GM21737 (cell line): Measurements from ENCODE around the gene SEC14L1.
"Not testable (repeated sequence)": the region's sequence is repeated elsewhere in the genome, so short reads cannot be mapped to it uniquely, and the experiment has no call there.

Experiments
- ATAC-seq: cut with Tn5 transposase; IDR thresholded peaks from one replicate; pipeline ENCODE4 v1.9.1; 2021; ENCODE audit warnings: mild to moderate bottlenecking, moderate library complexity; ENCODE audit not compliant: unreplicated experiment

SEC14L1 gene

GRCh38 chr17:77140878-77141767 is at the start of gene SEC14L1:
Gene SEC14L1 (plus strand): TSS chr17:77140969. CDS start chr17:77143597, 2,628 bp downstream.
- ATAC-seq: no peak

DNA sequence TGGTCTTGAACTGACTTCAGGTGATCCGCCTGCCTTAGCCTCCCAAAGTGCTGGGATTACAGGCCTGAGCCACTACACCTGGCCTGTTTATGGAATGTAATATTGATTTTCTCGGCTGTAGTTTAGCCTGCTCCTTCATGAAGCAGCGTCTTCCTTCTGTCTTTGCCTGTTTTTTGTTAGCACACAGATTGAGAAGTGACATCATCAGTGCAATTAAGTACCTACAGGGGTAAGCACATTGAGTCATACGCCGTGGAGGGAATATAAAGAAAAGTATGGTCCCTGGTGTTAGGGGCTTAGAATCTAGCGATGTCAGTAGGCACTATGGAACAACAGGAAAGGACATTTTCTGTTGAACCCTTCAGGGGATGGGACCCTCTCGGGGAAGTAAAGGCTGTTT is 48.7 kb upstream of the SEC14L1 start:
- ATAC-seq: no peak

DNA sequence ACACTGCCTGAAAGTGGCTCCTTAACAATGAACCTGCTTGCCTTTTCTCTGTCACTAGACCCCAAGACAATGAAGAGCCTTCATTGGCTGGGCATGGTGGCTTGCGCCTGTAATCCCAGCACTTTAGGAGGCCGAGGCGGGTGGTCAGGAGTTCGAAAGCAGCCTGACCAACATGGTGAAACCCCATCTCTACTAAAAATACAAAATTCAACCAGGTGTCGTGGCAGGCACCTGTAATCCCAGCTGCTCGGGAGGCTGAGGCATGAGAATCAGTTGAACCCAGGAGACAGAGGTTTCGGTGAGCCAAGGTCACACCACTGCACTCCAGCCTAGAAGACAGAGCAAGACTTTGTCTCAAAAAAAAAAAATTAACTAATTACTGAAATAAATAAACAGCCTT is 45.3 kb upstream of the SEC14L1 start:
- ATAC-seq: no peak

- no peak for ATAC-seq
These were observed 44.1 kb upstream of the SEC14L1 start for GRCh38 chr17:77096570-77097214.

DNA sequence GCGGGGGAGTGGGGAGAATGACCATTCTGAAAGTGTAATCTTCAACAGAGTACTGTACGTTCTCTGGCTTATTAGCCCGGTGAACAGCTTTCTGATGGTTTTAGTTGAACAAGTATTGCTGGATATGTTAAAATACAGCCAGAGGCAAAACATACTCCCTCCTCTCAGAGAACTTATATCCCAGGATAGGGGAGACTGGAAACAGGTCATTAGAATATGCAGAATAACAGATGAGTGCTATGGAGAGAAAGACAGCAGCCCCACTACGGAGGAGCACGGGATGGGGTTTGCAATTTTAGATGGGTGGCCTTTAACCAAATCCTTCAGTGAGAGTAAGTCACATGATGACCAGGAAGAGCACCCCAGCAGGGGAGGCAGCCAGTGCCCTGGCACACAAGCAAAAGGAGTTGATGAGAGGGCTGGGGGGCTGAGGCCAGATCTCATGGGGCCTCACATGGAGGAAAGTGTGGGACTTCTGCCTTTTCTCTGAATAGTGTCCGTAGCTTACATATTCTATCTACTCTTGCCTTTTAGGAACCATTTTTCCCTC is 43.1 kb upstream of the SEC14L1 start:
- no peak for ATAC-seq

DNA sequence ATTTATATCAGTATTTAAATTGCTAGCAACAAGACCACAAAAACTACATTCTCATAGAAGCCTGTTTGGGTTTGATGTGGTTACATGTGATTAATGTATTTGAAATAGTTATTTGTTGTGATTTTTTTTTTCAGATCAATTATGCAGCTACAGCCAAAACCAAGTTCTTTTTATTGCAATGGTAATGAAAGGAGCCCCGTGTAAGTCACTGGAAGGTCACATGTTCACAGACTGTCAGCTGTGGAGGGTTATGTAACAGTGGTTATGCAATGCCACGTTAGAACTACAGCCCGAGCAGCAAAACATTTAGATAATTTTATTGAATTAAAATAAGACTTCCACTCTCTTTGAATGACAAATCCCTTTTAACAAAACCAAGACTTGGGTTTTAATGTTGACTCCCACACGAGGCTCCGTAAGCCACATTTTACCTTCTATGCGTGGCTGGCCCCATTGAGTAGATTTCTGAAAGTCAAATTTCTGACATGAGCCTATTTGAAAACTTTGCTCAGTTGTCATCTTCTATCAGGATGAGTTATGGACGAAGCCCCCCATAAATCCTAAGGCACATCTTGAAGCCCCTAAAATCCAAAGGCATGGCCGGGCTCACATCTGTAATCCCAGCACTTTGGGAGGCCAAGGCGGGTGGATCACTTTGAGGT is 41.8 kb upstream of the SEC14L1 start:
- ATAC-seq: no peak

DNA sequence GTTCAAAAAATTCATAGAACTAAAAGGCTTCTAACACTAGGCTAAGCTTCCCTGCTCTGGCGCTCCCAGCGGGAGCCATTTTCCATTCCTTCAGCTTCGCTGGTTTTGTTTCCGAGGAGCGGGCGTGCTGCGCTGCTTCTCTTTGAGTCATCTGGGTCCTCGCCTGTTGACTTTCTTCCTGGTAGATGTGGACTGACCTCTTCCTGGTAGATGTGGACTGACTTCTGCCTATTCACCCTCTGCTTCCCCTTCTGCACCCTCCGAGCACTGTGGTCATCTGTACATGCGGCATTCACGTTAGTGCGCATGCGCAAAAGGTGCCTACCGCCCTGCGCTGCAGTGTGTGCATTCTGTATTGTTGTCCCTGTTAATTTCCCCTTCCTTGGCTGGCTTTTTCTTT is 40.8 kb upstream of the SEC14L1 start:
- ATAC-seq: no peak

GRCh38 chr17:77101521-77102410 is 39.0 kb upstream of the SEC14L1 start:
- peak; percentile 41 for ATAC-seq

DNA sequence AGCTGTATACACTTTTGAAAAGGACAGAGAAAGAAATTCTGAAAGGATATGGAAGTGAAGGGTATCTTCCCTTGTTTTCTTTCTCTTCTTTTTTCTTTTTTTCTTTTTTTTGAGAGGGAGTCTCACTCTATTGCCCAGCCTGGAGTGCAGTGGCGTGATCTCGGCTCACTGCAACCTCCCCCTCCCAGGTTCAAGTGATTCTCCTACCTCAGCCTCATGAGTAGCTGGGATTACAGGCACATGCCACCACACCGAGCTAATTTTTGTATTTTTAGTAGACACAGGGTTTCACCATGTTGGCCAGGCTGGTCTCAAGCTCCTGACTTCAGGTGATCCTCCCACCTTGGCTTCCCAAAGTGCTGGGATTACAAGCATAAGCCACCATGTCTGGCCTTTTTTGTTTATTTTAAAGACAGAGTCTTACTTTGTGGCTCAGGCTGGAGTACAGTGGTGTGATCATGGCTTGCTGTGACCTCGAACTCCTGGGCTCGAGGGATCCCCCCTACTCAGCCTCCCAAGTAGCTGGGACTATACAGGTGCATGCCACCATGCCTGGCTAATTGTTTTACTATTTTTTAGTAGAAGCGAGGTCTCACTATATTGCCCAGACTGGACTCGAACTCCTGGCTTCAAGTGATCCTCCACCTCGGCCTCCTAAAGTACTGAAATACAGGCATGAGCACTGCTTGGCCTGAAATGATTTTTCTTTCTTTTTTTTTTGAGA is 38.2 kb upstream of the SEC14L1 start:
- not testable (repeated sequence) for ATAC-seq

DNA sequence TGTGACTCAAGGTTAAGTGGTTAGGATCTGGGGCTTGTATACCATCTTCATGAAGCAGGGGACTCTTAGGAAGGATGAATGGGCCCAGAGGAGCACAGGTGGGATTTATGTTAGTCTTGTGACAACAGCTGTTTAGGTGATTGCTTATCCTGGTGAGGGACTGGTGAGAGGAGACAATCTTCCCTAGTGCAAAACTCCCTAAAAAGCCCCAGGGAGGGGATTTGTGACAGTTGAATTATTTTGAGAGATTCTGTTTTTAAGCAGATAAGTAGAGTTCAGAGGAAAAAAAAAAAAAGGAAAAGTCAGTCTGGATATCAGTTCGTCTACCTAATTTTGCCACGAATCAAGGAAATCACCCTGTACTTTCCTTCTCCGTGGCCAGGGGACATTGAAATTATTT is 35.1 kb upstream of the SEC14L1 start:
- ATAC-seq: no peak

- ATAC-seq: peak; percentile 30
These were observed 33.9 kb upstream of the SEC14L1 start for GRCh38 chr17:77106874-77107358.

GRCh38 chr17:77107506-77108433 is 33.0 kb upstream of the SEC14L1 start:
- ATAC-seq: peak; percentile 58

DNA sequence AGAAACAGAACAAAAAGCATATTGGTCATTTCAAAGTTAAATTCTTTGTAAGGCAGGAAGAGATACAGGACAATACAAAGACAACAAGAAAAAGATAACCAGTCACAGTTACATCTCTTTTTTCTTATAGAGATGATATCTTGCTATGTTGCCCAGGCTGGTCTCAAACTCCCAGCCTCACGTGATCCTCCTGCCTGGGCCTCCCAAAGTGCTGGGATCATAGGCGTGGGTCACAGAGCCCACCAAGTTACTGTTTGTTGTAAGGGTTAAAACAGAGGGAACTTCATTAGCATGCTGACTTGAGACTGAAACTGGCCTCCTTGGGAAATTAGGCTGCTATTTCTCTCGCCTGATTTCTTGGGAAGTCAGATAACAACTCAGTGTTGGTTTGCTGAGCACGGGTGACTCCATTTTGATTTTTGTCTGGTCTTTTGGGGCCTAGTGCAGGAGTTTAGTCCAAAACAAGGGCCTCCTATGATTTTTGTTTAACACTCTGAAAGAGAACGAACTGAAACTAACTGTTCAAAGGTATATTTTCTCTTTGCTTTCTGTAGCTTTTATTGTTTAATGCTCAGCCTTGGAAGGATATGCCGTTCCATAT is 31.5 kb upstream of the SEC14L1 start:
- ATAC-seq: no peak

DNA sequence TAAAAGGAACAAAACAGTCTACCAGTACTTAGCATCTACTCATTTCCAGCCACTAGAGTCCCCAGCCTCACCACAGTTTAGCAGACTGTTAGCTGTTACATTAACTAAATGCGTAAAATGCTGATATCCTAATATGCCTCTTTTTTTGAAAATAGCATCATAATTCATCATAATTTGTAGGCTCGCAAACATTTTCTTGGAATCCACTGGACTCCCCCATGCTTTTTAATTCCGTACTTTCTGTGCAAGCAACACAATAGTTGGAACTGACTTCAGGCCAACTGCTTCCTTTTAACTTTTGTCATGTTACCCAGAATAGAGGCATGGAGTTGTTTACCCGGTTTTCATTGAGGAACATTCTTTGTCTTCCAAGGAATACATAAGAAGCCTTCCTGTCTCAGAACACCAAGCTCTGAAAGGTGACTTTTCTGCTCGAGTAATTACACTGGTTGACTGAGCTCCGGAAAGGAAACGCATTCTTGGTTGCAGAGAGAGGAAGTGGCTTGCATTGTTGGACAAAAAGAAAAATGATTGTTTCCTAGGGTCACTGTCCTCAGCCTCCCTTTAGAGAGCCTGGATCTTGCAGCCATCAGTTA is 30.9 kb upstream of the SEC14L1 start:
- ATAC-seq: no peak

GRCh38 chr17:77111165-77111933 is 29.4 kb upstream of the SEC14L1 start:
- ATAC-seq: not testable (repeated sequence)

GRCh38 chr17:77111934-77112296 is 28.9 kb upstream of the SEC14L1 start:
- ATAC-seq: no peak

DNA sequence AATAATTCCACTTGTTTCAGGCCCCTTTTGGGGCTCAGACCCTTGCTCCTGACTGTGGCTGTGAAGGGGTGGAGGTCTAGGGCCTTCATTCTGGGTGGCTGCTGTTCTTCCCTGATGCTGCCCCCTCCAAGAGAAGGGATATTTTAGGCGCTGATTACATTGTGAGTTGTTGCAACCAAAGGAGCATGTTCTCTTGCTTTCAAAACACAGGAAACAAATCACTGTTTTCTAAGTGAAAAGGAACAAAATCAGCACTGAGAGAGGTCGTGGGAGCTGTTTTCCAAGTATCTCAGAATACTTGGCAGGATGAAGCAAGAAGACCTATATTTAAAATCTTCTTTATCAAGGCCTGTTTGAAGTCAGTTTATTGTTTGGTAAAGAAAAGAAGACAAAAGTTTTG is 25.3 kb upstream of the SEC14L1 start:
- ATAC-seq: no peak
